RWPE1 (cell line): ENCODE measurements around the gene RPS17.

Experiments
- CTCF ChIA-PET: fragments of 350-600 bp; sonication (Branson Sonifier 250); formaldehyde crosslinking; extraction: SDS; loops from one replicate; lab custom pipeline; 2021; lab: Yijun Ruan, JAX
- POLR2A ChIA-PET: fragments of 400-600 bp; formaldehyde crosslinking; extraction: SDS; loops from one replicate; lab custom pipeline; 2020; ENCODE audit warnings: antibody characterized with exemption; ENCODE audit not compliant: low non-redundant PET; lab: Yijun Ruan, JAX
- DNase-seq: peaks from one replicate; pipeline ENCODE4 v3.0.0; 2012; ENCODE audit warnings: low spot score
- H3K27ac ChIP-seq: fragments of 450-650 bp; 2 replicates; pipeline ENCODE4 v1.5.1; 2017
- CTCF ChIP-seq: fragments of 450-650 bp; conservative IDR thresholded peaks from 2 replicates; pipeline ENCODE4 v1.5.1; 2017; ENCODE audit warnings: low read depth, mild to moderate bottlenecking

Gene RPS17

GRCh38 chr15:82572311-82572710 is 32.1 kb upstream of the RPS17 start:
- POLR2A ChIA-PET: no interaction called here
- CTCF ChIA-PET: interaction anchor here (0.6 kb wide), 2 partner anchors 193 to 294 kb away, joined by 3 to 7 read pairs; no protein-coding TSS in a partner anchor
- peak overlapping the region; percentile 14 for H3K27ac ChIP-seq

DNA sequence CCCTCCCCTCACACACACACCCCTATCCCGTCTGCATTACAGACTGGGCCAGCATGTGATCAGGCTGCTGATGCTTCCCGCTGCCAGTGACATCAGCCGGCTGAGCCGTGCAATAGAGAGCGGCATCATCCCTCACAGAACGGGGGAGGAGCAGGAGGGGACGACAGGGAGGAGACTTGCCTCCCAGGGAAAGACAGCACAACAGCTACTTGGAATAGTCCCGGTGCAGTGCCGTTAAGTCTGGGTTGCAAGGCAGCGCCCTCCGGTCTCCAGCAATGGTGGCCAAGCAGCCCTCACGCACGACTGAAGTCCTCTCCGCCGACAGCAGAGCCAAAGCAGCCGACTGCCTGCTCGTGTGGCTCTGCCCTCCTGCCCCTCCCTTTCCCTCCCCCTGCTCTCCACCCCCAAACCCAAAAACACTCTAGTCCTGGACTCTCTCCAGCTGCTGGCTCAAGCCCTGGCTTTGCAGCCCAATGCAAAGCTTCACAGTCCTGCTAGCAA is 31.5 kb upstream of the RPS17 start:
- POLR2A ChIA-PET: no interaction called here
- H3K27ac ChIP-seq: peak overlapping the region; percentile 14

More at GRCh38 chr15:82572311-82572710, 32.1 kb upstream of the RPS17 start:
- DNase-seq: peak; percentile 26
- TF ChIP-seq CTCF: no peak

DNA sequence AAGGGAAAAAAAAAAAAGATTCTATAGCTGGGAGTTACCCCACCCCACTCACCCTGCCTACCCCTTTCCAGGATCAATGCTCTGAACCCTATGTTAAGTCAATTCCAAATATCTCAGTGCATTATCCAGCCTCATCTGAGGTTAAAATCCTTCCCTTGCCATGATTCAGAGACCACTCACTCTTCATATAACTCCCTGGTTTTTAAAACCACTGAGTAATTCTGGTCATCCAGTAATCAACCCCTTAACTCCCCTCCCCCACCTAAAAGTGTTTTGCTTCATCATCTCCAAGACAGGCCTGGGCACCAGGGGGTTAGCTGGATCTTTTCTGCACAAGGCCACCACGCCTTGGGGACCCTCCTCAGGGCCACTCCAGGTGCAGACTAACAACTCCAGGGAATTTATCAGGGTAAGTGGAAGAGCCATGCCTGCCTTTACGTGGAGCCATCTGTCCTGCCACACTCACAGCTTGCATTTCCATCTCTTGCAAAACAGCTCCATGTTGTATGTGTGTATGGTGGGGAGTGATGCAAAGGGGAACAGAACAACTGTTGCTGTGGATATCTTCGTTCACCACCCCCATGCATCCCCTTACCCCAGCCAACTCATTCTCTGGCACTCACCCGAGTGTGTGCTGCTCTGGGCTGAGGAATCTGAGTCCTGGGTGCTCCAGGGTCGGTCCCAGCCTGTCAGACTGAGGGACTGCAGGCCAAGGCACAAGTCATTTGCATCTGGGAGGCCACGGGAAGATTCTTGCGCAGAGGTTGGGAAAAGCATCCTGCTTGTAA is 30.7 kb upstream of the RPS17 start:
- TF ChIP-seq CTCF: no peak
- H3K27ac ChIP-seq: no peak overlapping the region
- CTCF ChIA-PET: no interaction called here
- POLR2A ChIA-PET: no interaction called here
- no peak for DNase-seq

More for the DNA sequence above, 31.5 kb upstream of the RPS17 start:
- no peak for TF ChIP-seq CTCF
- DNase-seq: peak; percentile 16
- CTCF ChIA-PET: no interaction called here

DNA sequence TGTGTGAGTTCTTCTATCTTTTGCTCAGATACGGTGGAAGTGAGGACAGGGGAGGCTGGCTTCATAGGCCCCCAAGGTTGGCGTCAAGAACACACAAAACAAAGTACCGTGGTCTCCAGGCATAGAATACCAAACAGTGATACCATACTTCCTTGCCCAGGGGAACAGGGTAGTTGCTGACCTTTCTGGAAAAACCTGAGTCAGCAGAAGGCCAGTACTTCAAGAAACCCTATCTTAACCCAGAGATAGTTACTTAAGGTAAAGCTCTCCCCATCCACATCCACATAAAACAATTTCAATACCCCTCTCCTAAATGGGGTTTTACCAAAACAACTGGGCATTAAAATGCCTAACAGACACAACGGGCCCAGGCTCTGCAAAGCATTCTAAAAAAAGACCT is 29.6 kb upstream of the RPS17 start:
- POLR2A ChIA-PET: no interaction called here
- CTCF ChIA-PET: interaction anchor here (0.6 to 0.7 kb wide), 2 partner anchors 54 to 81 kb away, joined by 3 read pairs; no protein-coding TSS in a partner anchor
- no peak for TF ChIP-seq CTCF

GRCh38 chr15:82568986-82569385 is 28.7 kb upstream of the RPS17 start:
- no peak for DNase-seq
- no peak overlapping the region for H3K27ac ChIP-seq
- POLR2A ChIA-PET: no interaction called here
- TF ChIP-seq CTCF: no peak
- CTCF ChIA-PET: interaction anchor here (0.9 kb wide), 1 partner anchor 9 kb away, joined by 4 read pairs; no protein-coding TSS in a partner anchor

More for the DNA sequence above, 29.6 kb upstream of the RPS17 start:
- DNase-seq: no peak
- no peak overlapping the region for H3K27ac ChIP-seq

GRCh38 chr15:82567661-82568060 is 27.4 kb upstream of the RPS17 start:
- ChIA-PET CTCF (interaction anchor here (0.5 kb wide), 1 partner anchor 42 kb away, joined by 3 read pairs; no protein-coding TSS in a partner anchor), POLR2A (no interaction called here)
- H3K27ac ChIP-seq: no peak overlapping the region
- TF ChIP-seq CTCF: no peak
- no peak for DNase-seq
